K562 treated with DMSO at 1 percent for 48 hours (cell line): ENCODE results near the gene CHCHD6. TPM values are rescaled to one million over a fixed set of nuclear protein-coding genes. Genes with fewer than 3 reads are reported as not detected.

Experiments used
- total RNA-seq: library from RNA; unstranded; fragments of 300-600 nt; gene quantifications from 2 replicates; pipeline ENCODE4 v1.2.3, GENCODE V29; 2022; ENCODE audit warnings: low replicate concordance; ENCODE audit errors: extremely low read depth

CHCHD6 gene, protein sequence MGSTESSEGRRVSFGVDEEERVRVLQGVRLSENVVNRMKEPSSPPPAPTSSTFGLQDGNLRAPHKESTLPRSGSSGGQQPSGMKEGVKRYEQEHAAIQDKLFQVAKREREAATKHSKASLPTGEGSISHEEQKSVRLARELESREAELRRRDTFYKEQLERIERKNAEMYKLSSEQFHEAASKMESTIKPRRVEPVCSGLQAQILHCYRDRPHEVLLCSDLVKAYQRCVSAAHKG
- not detected in 2 replicates for total RNA-seq

DNA sequence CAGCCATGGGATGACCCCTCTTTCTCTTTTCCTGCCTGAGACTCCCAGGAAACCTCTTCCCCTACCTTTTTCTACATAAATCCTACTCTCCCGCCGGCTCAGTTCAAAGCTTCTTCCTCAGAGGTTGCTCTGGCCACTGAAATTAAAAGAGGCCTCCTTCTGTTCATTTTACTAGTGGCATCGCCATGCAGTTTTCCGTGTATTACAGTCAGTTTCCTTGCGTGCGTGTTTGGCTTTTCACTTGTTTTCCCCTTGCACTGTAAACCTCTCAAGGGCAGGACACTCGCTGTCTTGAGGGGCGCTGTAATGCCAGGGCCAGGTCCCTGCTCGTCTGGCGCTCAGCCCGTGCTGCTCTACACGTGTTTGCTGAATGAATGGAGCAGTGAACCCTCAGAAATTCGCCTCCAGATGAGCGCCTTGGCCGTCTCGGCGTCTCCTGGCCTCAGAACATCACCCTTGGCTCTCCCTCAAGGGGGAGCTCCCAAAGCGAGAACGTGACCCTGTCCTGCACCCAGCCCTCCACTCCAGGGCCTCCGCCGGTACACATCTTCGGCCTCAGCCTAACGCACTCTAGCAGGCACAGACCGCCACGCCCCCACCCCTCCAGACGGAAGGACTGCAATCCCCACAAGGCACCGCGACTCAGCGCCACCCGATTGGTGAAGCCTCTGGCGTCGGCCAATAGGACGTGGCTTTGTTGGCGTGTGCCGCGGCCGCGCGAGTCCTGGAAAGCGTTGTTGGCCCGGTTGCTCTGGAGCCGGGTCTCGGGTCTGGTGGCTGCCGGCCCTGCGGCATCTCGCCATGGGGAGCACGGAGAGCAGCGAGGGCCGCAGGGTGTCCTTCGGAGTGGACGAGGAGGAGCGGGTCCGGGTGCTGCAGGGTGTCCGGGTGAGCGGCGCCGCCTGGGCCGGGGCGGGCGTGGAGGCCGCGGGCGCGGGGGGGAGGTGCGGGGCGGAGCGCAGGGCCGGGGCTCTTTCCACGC lies at the start of gene CHCHD6:
CHCHD6 (plus strand) TSS at position 729 of the 982 bp plus-strand sequence; CDS start at position 802, 73 bp downstream.

DNA sequence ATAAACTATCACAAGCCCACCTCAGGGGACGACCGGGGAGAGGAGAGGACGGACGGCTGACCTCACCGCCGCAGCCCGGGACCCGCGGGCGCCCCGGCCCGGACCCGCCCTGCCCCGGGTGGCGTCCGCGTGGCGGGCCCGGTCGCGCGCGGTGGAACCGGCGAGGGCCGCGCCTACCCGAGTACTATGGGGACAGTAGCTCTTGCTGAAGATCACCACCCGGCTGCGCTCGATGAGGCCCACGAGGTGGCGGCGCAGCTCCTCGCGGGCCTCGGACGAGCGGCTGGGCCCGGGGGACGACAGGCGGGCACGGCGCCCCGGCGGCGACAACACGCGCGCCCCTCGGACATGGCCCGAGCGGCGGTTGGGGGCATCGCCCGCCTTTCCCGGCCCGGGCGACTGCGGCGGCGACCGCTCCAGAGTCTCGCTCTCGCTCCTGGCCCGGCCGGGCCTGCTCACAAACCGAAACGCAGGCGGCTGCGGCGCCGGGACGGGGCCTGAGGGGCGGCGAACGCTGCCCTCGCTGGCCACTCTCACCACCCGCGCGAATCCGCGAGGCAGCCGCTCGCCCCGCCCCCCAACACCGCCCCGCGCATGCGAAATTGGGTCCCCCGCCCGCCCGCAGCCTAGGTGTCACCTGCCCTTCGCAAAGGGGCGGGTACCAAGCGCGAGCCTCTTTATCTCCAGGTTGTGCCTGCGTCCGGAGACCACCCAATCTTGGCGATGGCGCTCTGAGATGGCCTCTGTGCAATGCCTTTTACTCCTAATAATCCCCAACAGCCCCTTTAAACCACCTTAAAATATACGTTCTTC lies 49.3 kb upstream of the CHCHD6 start, which contains the start of gene TXNRD3:
TXNRD3 (minus strand) TSS at position 554 of the 813 bp plus-strand sequence.

DNA sequence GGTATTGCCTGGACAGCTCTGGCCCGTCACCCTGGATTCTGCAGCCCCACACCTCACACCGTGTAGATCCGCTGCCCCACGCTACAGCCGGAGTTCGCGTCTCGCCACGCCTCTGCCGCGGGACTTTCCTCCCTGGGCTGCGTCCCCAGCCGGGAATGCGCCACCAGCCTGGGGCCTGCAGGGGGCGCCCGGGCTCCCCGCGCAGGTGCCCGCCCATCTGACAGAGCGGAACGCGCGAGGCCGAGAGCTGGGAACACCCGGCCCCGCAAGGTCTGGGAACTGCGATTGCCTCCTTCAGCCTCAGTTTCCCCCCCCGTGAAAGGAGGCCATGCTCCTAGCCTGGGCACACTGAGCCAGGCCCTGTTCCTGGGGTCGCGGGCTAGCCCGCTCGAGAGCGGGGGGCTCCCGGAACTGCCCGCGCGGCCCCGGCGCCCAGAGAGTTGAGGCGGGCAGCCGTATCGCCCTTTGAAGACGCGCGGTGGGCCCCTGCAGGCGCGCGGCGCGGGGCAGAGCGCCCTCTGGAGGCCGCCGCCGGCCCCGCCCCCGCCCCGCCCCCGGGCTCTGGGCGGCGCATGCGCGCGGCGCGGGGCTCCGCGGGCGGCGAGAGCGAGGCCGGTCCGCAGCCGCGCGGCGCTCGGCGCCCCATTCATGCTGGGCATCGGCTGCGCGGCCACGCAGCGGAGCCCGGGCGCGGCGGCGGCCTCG lies 278.6 kb downstream of the CHCHD6 start, which contains the start of gene PLXNA1:
PLXNA1 (plus strand) TSS at position 645 of the 705 bp plus-strand sequence. CDS start 5,479 bp downstream, outside the sequence.

Other genes with a start within 250 kb of the CHCHD6 start
- gene ZXDC, start 228.3 kb upstream of the CHCHD6 start, total RNA-seq = not detected in 2 replicates
- not detected in 2 replicates for gene UROC1, start 186.5 kb upstream of the CHCHD6 start, total RNA-seq
- not detected in 2 replicates for gene CHST13, start 180.1 kb upstream of the CHCHD6 start, total RNA-seq
- not detected in 2 replicates for gene C3orf22, start 145.3 kb upstream of the CHCHD6 start, total RNA-seq
- gene TXNRD3, start 49.1 kb upstream of the CHCHD6 start, total RNA-seq = not detected in 2 replicates